ENCODE results near the gene DENND11.
"Not testable (repeated sequence)": the region's sequence is repeated elsewhere in the genome, so short reads cannot be mapped to it uniquely, and the experiment has no call there.

Gene DENND11

GRCh38 chr7:141706239-141707064 is 4.5 kb upstream of the DENND11 start:
- no peak for DNase-seq

GRCh38 chr7:141704741-141705140 is 2.8 kb upstream of the DENND11 start:
- no peak for DNase-seq

GRCh38 chr7:141704112-141704511 is 2.1 kb upstream of the DENND11 start:
- no peak for DNase-seq

GRCh38 chr7:141702892-141703291 is 926 bp upstream of the DENND11 start:
- no peak for DNase-seq

- peak; percentile 64 for DNase-seq
Observed at GRCh38 chr7:141701489-141702046, 398 bp downstream of the DENND11 start.

GRCh38 chr7:141700848-141701371 is 1.1 kb downstream of the DENND11 start:
- DNase-seq, result peak; percentile 19

GRCh38 chr7:141700296-141700847 is 1.6 kb downstream of the DENND11 start:
- DNase-seq, result no peak

GRCh38 chr7:141699860-141700259 is 2.1 kb downstream of the DENND11 start:
- DNase-seq, result no peak

GRCh38 chr7:141698247-141699015 is 3.5 kb downstream of the DENND11 start:
- DNase-seq, result no peak

GRCh38 chr7:141697211-141697871 is 4.6 kb downstream of the DENND11 start:
- no peak for DNase-seq

- DNase-seq, result no peak
Observed at GRCh38 chr7:141696348-141696747, 5.6 kb downstream of the DENND11 start.

- DNase-seq, result no peak
Observed at GRCh38 chr7:141695803-141696289, 6.1 kb downstream of the DENND11 start.

GRCh38 chr7:141693082-141693481 is 8.9 kb downstream of the DENND11 start:
- DNase-seq, result no peak

- DNase-seq, result no peak
Observed at GRCh38 chr7:141691961-141692360, 10.0 kb downstream of the DENND11 start.

- no peak for DNase-seq
Observed at GRCh38 chr7:141691540-141691939, 10.4 kb downstream of the DENND11 start.

- not testable (repeated sequence) for DNase-seq
Observed at GRCh38 chr7:141689072-141689825, 12.7 kb downstream of the DENND11 start.

GRCh38 chr7:141688043-141688442 is 13.9 kb downstream of the DENND11 start:
- no peak for DNase-seq

- DNase-seq, result no peak
Observed at GRCh38 chr7:141686670-141687069, 15.3 kb downstream of the DENND11 start.

- DNase-seq, result no peak
Observed at GRCh38 chr7:141686074-141686473, 15.9 kb downstream of the DENND11 start.

GRCh38 chr7:141685285-141686023 is 16.5 kb downstream of the DENND11 start:
- DNase-seq, result no peak

- DNase-seq, result no peak
Observed at GRCh38 chr7:141679014-141679413, 23.0 kb downstream of the DENND11 start.

All from activated CD8-positive, alpha-beta memory T cell treated with anti-CD3 and anti-CD28 coated beads, Interleukin-2, amount 50 U/mL, for 4 hours (primary cell).